Sigmoid colon (tissue), 7 donors: ENCODE measurements around the gene CPN2. TPM values are rescaled to one million over a fixed set of nuclear protein-coding genes. Genes with fewer than 3 reads are reported as not detected.

ENCODE experiments used
- DNase-seq: peaks from one replicate; pipeline ENCODE4 v3.0.0-alpha.2; 2019
- H3K27ac ChIP-seq, 4 donors: fragments of 200-600 bp; sonication (generic); one replicate each; pipeline ENCODE4 v1.5.1; 2016 to 2019; ENCODE audit warnings: mild to moderate bottlenecking in 1 of 4
- H3K27me3 ChIP-seq, 3 donors: fragments of 200-600 bp; sonication (generic); one replicate each; pipeline ENCODE4 v1.5.1; 2019; ENCODE audit warnings: mild to moderate bottlenecking in 1 of 3
- H3K36me3 ChIP-seq, 4 donors: fragments of 200-600 bp; sonication (generic); one replicate each; pipeline ENCODE4 v1.5.1; 2016 to 2019
- H3K4me1 ChIP-seq, 4 donors: fragments of 200-600 bp; sonication (generic); one replicate each; pipeline ENCODE4 v1.5.1; 2017 to 2019
- H3K4me3 ChIP-seq, 4 donors: fragments of 200-600 bp; sonication (generic); one replicate each; pipeline ENCODE4 v1.5.1; 2017 to 2019; ENCODE audit warnings: mild to moderate bottlenecking in 2 of 4, moderate library complexity in 1 of 4
- H3K9me3 ChIP-seq, 4 donors: fragments of 200-600 bp in 3 of 4; sonication (generic) in 3 of 4; one replicate each; pipeline versions ENCODE4 v1.5.1 to v1.6.1; 2013 to 2019
- CTCF ChIP-seq, 4 experiments: fragments of 450-650 bp in 3 of 4; fragments of 200-600 bp in 1 of 4; IDR thresholded peaks; one replicate each; pipeline ENCODE4 v1.5.1; 2016 to 2019; ENCODE audit warnings: antibody characterized with exemption in 4 of 4, mild to moderate bottlenecking in 3 of 4, moderate library complexity in 2 of 4
- EP300 ChIP-seq, 4 donors: sonication (generic); formaldehyde crosslinking; IDR thresholded peaks; one replicate each; pipeline ENCODE4 v1.6.1; 2017; ENCODE audit warnings: antibody characterized with exemption in 4 of 4
- POLR2A ChIP-seq, 2 donors: fragments of 450-650 bp; IDR thresholded peaks; one replicate each; pipeline ENCODE4 v1.6.1; 2016; ENCODE audit warnings: antibody characterized with exemption in 2 of 2, mild to moderate bottlenecking in 2 of 2, moderate library complexity in 2 of 2
- POLR2AphosphoS5 ChIP-seq, 4 donors: sonication (generic); formaldehyde crosslinking; IDR thresholded peaks; one replicate each; pipeline ENCODE4 v1.6.1; 2017; ENCODE audit warnings: antibody characterized with exemption in 4 of 4
- WGBS, 2 donors: extraction: QIAGEN DNeasy Blood & Tissue Kit; methylation state at CpG; one replicate each; pipeline ENCODE4 v1.1.7; 2013; 5-methylcytosine and 5-hydroxymethylcytosine counted together
- intact Hi-C: fragments of 100-400 bp; cut with DNase I; formaldehyde crosslinking; loops from one replicate; pipeline ENCODE4 v1.15.1; 2023
- polyA plus RNA-seq, 3 donors: library from polyadenylated mRNA; stranded (reverse); fragments of 200-250 nt; gene quantifications; one replicate each; pipeline ENCODE4 v1.2.3, GENCODE V29; 2013
- total RNA-seq, 4 donors: library from RNA; depleted of rRNA; stranded (reverse); fragments of >200 nt; gene quantifications; one replicate each; pipeline ENCODE4 v1.1.0, GENCODE V29; 2016
- donor health status: healthy with polysubstance abuse.
- donor health status: Bipolar disorder and iron deficiency.
- donor health status: healthy.

CPN2 gene
- total and polyA plus RNA-seq, 7 donors = 0.01 TPM; not detected in 6

DNA sequence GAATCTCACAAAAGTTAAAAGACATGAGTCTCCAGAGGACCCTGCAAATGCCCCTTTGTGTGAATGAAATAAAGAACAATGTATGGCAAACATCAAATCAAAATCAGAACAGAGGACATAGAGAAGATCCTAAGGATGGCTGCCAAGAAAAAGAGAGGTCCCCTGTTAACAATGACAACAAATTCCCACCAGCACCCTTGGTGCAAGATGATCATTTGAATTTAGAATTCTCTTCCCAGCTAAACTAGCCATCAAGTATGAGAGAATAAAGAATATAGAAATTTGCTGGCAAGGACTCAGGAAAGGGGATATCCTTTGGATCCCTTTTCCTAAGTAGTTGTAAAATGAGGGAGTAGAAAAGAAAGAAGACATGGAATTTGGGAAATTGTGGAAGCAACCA, 39.7 kb upstream of the CPN2 start:
- TF ChIP-seq POLR2AphosphoS5 (IDR thresholded peaks at IDR 0.05) = no peak
- no peak for TF ChIP-seq POLR2A (IDR thresholded peaks at IDR 0.05)
- TF ChIP-seq EP300 (IDR thresholded peaks at IDR 0.05) = no peak
- no peak for TF ChIP-seq CTCF (IDR thresholded peaks at IDR 0.05)
- Histone ChIP-seq H3K27ac (no peak overlapping the region), H3K4me3 (no peak overlapping the region), H3K27me3 (no peaks in the 10 kb centered on the region), H3K36me3 (no peaks in the 10 kb centered on the region), H3K9me3 (peaks cover 0 to 4% (median 0%) of the 10 kb centered on the region in 4 donors), H3K4me1 (peaks cover 0 to 1% (median under 1%) of the 10 kb centered on the region in 4 donors)
- DNase-seq = no peak
- intact Hi-C loops = no loop called here

GRCh38 chr3:194389269-194389668, 38.1 kb upstream of the CPN2 start:
- TF ChIP-seq POLR2AphosphoS5 (IDR thresholded peaks at IDR 0.05) (no peak), POLR2A (IDR thresholded peaks at IDR 0.05) (no peak), CTCF (IDR thresholded peaks at IDR 0.05) (no peak), EP300 (IDR thresholded peaks at IDR 0.05) (no peak)
- Histone ChIP-seq H3K27me3 (no peaks in the 10 kb centered on the region), H3K9me3 (peaks cover 0 to 4% (median 0%) of the 10 kb centered on the region in 4 donors), H3K36me3 (no peaks in the 10 kb centered on the region), H3K27ac (no peak overlapping the region), H3K4me1 (no peaks in the 10 kb centered on the region), H3K4me3 (no peak overlapping the region)
- 71 to 81% methylated on average over 8 of the region's 8 CpGs for WGBS, 2 donors
- intact Hi-C loops = no loop called here
- no peak for DNase-seq

DNA sequence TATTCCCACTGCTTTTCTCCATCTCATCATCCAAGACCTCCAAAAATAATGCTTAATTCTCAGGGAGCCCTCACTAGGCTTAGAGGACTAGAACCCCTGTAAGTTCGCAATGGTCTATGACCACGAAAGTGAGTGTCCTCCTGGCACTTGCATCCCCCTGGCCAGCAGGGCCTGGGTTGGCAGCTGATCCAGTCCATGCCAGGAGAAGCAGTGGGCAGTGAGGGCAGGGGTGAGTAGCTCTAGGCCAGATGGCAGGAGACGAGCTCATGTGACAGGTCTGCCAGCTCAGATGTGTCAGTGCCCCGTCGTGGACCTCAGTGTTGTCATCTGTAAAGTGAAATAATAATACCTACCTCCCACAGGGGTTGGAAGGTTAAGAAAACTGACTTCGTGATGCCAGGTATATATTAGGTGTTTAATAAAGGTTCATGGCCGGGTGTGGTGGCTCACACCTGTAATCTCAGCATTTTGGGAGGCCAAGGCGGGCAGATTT, 36.8 kb upstream of the CPN2 start:
- no peaks in the 10 kb centered on the region for H3K27me3 ChIP-seq
- DNase-seq = no peak
- H3K27ac ChIP-seq = no peak overlapping the region
- no peaks in the 10 kb centered on the region for H3K4me1 ChIP-seq
- peaks cover 0 to 4% (median 0%) of the 10 kb centered on the region in 4 donors for H3K9me3 ChIP-seq
- TF ChIP-seq POLR2AphosphoS5 (IDR thresholded peaks at IDR 0.05) (no peak), EP300 (IDR thresholded peaks at IDR 0.05) (no peak), CTCF (IDR thresholded peaks at IDR 0.05) (no peak), POLR2A (IDR thresholded peaks at IDR 0.05) (no peak)
- H3K4me3 ChIP-seq = no peak overlapping the region
- 93 to 95% methylated on average over 8 of the region's 8 CpGs for WGBS, 2 donors
- no peaks in the 10 kb centered on the region for H3K36me3 ChIP-seq
- intact Hi-C loops = no loop called here

GRCh38 chr3:194387276-194387675, 36.1 kb upstream of the CPN2 start:
- no peaks in the 10 kb centered on the region for H3K4me1 ChIP-seq
- H3K4me3 ChIP-seq = no peak overlapping the region
- peaks cover 0 to 4% (median 0%) of the 10 kb centered on the region in 4 donors for H3K9me3 ChIP-seq
- no peak overlapping the region for H3K27ac ChIP-seq
- WGBS, 2 donors = 95 to 96% methylated on average over 6 of the region's 6 CpGs
- no peaks in the 10 kb centered on the region for H3K36me3 ChIP-seq
- TF ChIP-seq POLR2A (IDR thresholded peaks at IDR 0.05) = no peak
- TF ChIP-seq CTCF (IDR thresholded peaks at IDR 0.05) = no peak
- no peak for TF ChIP-seq EP300 (IDR thresholded peaks at IDR 0.05)
- no peak for TF ChIP-seq POLR2AphosphoS5 (IDR thresholded peaks at IDR 0.05)
- H3K27me3 ChIP-seq = no peaks in the 10 kb centered on the region
- intact Hi-C loops = no loop called here
- no peak for DNase-seq

DNA sequence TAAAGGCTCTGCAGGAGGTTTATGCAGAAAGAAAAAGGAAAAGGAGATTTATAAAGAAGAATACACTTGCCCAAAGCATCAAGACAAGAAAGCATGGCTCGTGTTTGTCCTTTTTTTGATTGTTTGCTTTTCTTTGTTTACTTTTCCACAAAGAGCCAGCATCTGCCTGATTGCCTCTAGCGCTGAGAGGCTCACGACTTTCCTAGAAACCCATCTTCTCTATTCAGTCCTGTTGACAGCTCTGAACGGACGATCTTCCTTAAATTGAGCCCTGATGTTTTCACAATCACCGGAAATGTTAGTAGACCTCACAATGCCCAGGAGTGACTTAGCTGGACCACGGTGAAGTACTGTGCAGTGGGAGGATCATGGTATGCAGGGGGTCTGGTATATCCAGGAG, 35.5 kb upstream of the CPN2 start:
- Histone ChIP-seq H3K4me1 (peaks cover 0 to under 1% (median 0%) of the 10 kb centered on the region in 4 donors), H3K27me3 (no peaks in the 10 kb centered on the region), H3K36me3 (no peaks in the 10 kb centered on the region), H3K9me3 (peaks cover 0 to 4% (median 0%) of the 10 kb centered on the region in 4 donors), H3K4me3 (no peak overlapping the region), H3K27ac (no peak overlapping the region)
- intact Hi-C loops = no loop called here
- no peak for DNase-seq
- TF ChIP-seq CTCF (IDR thresholded peaks at IDR 0.05) = no peak
- no peak for TF ChIP-seq POLR2A (IDR thresholded peaks at IDR 0.05)
- TF ChIP-seq POLR2AphosphoS5 (IDR thresholded peaks at IDR 0.05) = no peak
- no peak for TF ChIP-seq EP300 (IDR thresholded peaks at IDR 0.05)
- WGBS, 2 donors = 23 to 65% methylated on average over 7 of the region's 7 CpGs
